ENCODE measurements around the gene BMF. TPM values are rescaled to one million over a fixed set of nuclear protein-coding genes. Genes with fewer than 3 reads are reported as not detected.
"Not testable (repeated sequence)": the region's sequence is repeated elsewhere in the genome, so short reads cannot be mapped to it uniquely, and the experiment has no call there.

BMF gene
- total and polyA plus RNA-seq, 9 donors: 7.5 to 15.3 (median 12.0) TPM

DNA sequence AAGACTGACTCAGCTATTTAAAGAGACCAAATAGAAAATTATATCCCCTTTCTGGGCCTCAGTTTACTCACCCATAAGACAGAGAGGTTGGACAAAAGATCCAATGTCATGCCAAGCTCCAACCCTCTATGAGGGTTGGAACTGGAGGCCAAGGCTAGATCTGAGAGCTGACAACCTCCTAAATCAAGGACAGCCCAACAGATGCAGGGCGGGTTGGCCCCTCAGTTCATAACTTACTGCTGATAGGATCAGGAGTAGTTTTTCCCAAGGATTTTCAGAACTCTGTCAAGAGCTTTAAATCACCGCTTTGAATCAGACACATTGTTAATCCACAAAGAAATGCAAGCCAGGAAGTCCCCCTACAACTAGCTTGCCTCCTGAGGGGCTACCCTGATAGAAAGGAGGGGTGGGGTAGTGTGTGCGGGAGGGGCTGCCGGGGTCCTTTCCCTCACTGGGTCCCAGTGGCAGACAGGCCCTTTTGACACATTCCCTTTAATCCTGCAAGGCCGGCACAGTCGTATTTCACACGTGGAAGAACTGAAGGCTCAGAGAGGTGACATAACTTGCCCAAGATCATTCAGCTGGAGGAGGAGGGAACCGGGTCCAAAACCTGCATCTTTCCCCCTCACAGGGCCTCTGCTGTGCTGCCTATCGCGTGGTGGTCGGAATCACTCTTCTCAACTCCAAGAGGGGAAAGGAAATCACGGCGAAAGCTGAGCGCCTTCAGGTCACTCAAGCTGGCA lies 21.4 kb downstream of the BMF start:
- Histone ChIP-seq H3K9me3 (replicated peaks; ENCODE audit: control insufficient read depth, low read depth, low read length) (no peaks in the 10 kb centered on the region), H3K27me3 (ENCODE audit: control insufficient read depth, insufficient read depth, low read length) (peaks cover 8% of the 10 kb centered on the region), H3K4me3 (ENCODE audit: low read length) (no peak overlapping the region), H3K36me3 (ENCODE audit: control insufficient read depth, insufficient read depth, low read length) (peaks cover 8% of the 10 kb centered on the region), H3K27ac (ENCODE audit: low read length) (no peak overlapping the region), H3K4me1 (ENCODE audit: control insufficient read depth, insufficient read depth, low read length) (peaks cover 60% of the 10 kb centered on the region)
- DNase-seq: peak; percentile 28
- 44% methylated on average over 6 of the region's 14 CpGs for WGBS (ENCODE audit: insufficient coverage)

DNA sequence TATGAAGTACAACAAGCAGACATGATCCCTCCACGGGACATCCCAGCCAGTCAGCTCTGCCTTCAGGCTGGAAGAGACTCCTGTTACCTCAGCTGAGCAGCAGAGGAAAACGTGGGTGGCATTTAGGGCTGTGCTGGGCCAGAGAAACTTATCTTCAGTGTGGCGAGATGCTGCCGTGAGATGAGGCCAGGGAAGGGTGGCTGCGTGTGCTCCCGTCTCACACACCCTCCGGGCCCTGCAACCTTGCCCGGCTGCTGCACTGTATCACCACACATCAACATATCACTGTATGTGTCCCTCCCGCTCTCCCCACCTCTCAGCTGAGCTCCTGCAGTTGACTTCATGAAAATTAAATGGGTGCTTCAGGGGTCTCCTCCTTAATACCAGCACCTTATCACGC lies 23.4 kb downstream of the BMF start:
- WGBS (ENCODE audit: insufficient coverage): 59% methylated on average over 2 of the region's 10 CpGs
- peaks cover 8% of the 10 kb centered on the region for H3K27me3 ChIP-seq (ENCODE audit: control insufficient read depth, insufficient read depth, low read length)
- no peaks in the 10 kb centered on the region for H3K9me3 ChIP-seq (replicated peaks; ENCODE audit: control insufficient read depth, low read depth, low read length)
- DNase-seq: no peak
- H3K4me1 ChIP-seq (ENCODE audit: control insufficient read depth, insufficient read depth, low read length): peaks cover 55% of the 10 kb centered on the region
- H3K36me3 ChIP-seq (ENCODE audit: control insufficient read depth, insufficient read depth, low read length): peaks cover 5% of the 10 kb centered on the region
- no peak overlapping the region for H3K27ac ChIP-seq (ENCODE audit: low read length)
- no peak overlapping the region for H3K4me3 ChIP-seq (ENCODE audit: low read length)

DNA sequence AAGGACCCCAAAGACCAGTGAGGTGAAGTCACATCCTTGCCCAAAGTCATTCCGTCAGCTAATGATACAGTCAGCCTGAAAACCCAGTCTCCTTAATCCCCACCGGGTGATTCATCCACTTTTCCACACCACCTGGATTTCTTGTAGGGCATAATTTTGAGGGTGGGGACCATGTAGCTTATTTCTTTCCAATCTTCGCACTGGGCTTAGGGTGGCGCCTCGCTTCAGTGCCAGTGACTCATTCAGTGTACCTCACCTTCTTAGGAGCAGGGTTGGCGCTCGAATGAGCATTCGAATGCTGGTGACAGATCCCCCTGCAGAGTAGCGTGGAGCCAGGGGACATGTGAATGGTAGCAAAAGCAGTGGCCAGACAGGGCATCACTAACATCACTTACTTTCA lies 24.0 kb downstream of the BMF start:
- peaks cover 8% of the 10 kb centered on the region for H3K27me3 ChIP-seq (ENCODE audit: control insufficient read depth, insufficient read depth, low read length)
- WGBS (ENCODE audit: insufficient coverage): 100% methylated on average over 1 of the region's 9 CpGs
- H3K4me3 ChIP-seq (ENCODE audit: low read length): no peak overlapping the region
- H3K27ac ChIP-seq (ENCODE audit: low read length): no peak overlapping the region
- H3K9me3 ChIP-seq (replicated peaks; ENCODE audit: control insufficient read depth, low read depth, low read length): no peaks in the 10 kb centered on the region
- H3K36me3 ChIP-seq (ENCODE audit: control insufficient read depth, insufficient read depth, low read length): peaks cover under 1% of the 10 kb centered on the region
- H3K4me1 ChIP-seq (ENCODE audit: control insufficient read depth, insufficient read depth, low read length): peaks cover 49% of the 10 kb centered on the region
- no peak for DNase-seq

DNA sequence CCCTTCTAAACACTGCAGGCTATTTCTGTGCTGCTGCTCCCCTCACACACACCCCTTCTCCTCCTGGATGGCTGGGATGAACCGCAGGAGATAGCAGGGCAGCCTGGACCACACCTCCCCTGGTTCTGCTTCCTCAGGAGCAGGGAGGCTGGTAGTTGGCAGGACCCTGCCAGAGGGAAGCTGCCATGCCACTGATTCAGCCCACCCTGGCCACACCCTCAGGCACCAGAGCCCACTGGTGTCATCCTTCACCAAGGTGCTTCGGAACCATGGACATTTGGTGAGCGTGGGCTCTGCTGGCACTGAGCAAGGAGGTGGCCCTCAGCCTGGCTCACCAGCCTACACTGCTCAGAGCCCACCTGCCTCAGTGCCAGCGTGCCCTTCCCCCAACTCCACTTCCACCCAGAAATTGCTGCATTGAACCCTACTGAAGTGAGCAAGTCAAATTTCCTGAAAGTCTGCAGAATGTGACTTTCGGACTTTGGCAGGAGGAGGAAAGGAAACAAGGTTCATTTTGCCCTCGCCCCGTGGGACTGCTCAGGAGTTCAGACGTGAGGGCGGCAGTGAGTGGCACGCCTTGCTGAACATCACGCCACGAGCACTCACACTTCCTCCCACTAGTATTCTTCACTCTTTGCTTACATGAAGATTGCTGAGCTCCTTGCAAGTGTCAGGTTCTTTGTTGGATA lies 26.3 kb downstream of the BMF start:
- Histone ChIP-seq H3K36me3 (ENCODE audit: control insufficient read depth, insufficient read depth, low read length) (no peaks in the 10 kb centered on the region), H3K4me3 (ENCODE audit: low read length) (no peak overlapping the region), H3K4me1 (ENCODE audit: control insufficient read depth, insufficient read depth, low read length) (peaks cover 30% of the 10 kb centered on the region), H3K9me3 (replicated peaks; ENCODE audit: control insufficient read depth, low read depth, low read length) (no peaks in the 10 kb centered on the region), H3K27ac (ENCODE audit: low read length) (peak overlapping the region; percentile 56), H3K27me3 (ENCODE audit: control insufficient read depth, insufficient read depth, low read length) (peaks cover 3% of the 10 kb centered on the region)
- 64% methylated on average over 5 of the region's 12 CpGs for WGBS (ENCODE audit: insufficient coverage)
- DNase-seq: no peak

DNA sequence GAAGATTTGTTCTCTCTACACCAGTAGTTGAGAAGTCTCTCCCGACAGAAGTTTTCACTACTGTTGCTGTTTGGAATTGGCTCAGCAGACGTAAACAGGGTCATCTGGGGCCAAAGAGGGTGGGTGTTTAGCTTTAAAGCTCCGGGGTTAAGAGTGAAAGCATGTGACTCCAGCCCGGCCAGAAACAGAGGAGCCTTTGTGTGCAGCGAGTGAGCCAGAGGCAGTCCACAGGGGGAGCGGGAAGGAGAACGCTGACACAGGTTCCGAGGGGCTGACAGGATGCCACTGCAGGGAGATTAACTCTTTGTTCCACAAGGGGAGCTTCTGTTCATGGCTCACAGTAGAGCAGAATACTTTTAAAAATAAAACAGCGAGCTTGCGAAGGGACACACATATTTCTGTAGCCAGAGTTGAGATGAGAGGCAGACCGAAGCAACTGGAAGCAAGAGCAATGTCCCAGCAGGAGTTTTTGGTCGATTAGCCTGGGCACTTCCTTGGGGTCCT lies 26.9 kb downstream of the BMF start:
- no peaks in the 10 kb centered on the region for H3K36me3 ChIP-seq (ENCODE audit: control insufficient read depth, insufficient read depth, low read length)
- peak overlapping the region; percentile 29 for H3K4me3 ChIP-seq (ENCODE audit: low read length)
- H3K27me3 ChIP-seq (ENCODE audit: control insufficient read depth, insufficient read depth, low read length): peaks cover 3% of the 10 kb centered on the region
- H3K9me3 ChIP-seq (replicated peaks; ENCODE audit: control insufficient read depth, low read depth, low read length): no peaks in the 10 kb centered on the region
- peak overlapping the region; percentile 56 for H3K27ac ChIP-seq (ENCODE audit: low read length)
- peak; percentile 94 for DNase-seq
- WGBS (ENCODE audit: insufficient coverage): 2% methylated on average over 11 of the region's 12 CpGs
- H3K4me1 ChIP-seq (ENCODE audit: control insufficient read depth, insufficient read depth, low read length): peaks cover 24% of the 10 kb centered on the region

DNA sequence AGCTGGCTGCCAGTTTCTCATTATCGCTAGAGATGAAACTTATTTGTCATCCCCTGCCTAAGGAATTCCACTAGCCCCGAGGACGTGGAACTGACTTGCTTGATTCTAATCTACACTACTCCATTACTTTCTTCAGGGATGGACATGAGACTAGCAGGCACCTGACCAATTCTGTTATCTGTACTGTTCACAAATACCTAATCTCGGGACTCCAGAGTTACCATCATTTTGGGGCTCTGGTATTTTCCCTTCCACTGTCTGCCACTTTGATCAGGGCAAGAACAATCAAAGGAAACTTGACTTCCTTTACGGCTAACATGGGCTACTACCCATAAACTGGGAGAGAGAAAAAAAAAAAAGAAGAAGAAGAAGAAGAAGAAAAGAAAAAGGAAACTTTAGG lies 27.8 kb downstream of the BMF start:
- peaks cover 3% of the 10 kb centered on the region for H3K27me3 ChIP-seq (ENCODE audit: control insufficient read depth, insufficient read depth, low read length)
- peak overlapping the region; percentile 56 for H3K27ac ChIP-seq (ENCODE audit: low read length)
- H3K36me3 ChIP-seq (ENCODE audit: control insufficient read depth, insufficient read depth, low read length): no peaks in the 10 kb centered on the region
- no peak overlapping the region for H3K4me3 ChIP-seq (ENCODE audit: low read length)
- WGBS (ENCODE audit: insufficient coverage): 70% methylated on average over 3 of the region's 5 CpGs
- no peak for DNase-seq
- peaks cover 22% of the 10 kb centered on the region for H3K4me1 ChIP-seq (ENCODE audit: control insufficient read depth, insufficient read depth, low read length)
- no peaks in the 10 kb centered on the region for H3K9me3 ChIP-seq (replicated peaks; ENCODE audit: control insufficient read depth, low read depth, low read length)

DNA sequence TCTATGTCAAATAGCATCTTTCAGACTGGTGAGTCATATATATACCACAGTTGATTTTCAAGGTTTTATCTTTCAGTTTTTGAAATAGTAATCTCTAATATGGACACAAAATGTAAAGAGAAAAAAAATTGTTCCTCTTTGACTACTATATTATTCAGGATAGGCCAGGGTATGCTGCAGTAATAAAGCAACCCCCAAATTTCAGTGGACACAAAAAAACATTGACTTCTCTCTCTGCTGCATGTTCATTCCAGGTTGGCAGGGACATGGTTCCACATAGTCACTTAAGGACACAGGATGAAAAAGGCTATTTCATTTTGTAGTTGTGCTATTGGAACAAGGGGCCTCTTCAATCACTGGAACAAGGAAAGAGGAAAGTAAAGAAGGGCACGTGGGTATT lies 28.6 kb downstream of the BMF start:
- H3K36me3 ChIP-seq (ENCODE audit: control insufficient read depth, insufficient read depth, low read length): no peaks in the 10 kb centered on the region
- no peak overlapping the region for H3K27ac ChIP-seq (ENCODE audit: low read length)
- WGBS (ENCODE audit: insufficient coverage): no CpG with 5 or more reads among the region's 1 CpG
- DNase-seq: no peak
- H3K4me1 ChIP-seq (ENCODE audit: control insufficient read depth, insufficient read depth, low read length): peaks cover 22% of the 10 kb centered on the region
- H3K27me3 ChIP-seq (ENCODE audit: control insufficient read depth, insufficient read depth, low read length): peaks cover 3% of the 10 kb centered on the region
- H3K9me3 ChIP-seq (replicated peaks; ENCODE audit: control insufficient read depth, low read depth, low read length): no peaks in the 10 kb centered on the region
- H3K4me3 ChIP-seq (ENCODE audit: low read length): no peak overlapping the region

DNA sequence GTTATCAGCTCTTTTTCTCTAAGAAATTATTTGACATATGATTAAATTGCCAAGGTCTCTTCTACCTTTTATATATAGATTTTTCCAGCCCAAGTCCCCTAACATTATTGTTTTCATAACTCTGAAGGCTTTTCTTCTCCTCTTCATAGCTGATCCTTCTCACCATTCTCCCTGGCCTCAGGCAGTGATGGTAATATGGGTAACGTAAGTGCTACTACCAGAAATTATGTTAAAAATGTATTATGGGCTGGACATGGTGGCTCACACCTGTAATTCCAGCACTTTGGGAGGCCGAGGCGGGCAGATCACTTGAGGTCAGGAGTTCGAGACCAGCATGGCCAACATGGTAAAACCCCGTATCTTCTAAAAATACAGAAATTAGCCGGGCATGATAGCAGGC lies 29.2 kb downstream of the BMF start:
- Histone ChIP-seq H3K27me3 (ENCODE audit: control insufficient read depth, insufficient read depth, low read length) (peaks cover 3% of the 10 kb centered on the region), H3K27ac (ENCODE audit: low read length) (no peak overlapping the region), H3K4me3 (ENCODE audit: low read length) (no peak overlapping the region), H3K9me3 (replicated peaks; ENCODE audit: control insufficient read depth, low read depth, low read length) (no peaks in the 10 kb centered on the region), H3K36me3 (ENCODE audit: control insufficient read depth, insufficient read depth, low read length) (no peaks in the 10 kb centered on the region), H3K4me1 (ENCODE audit: control insufficient read depth, insufficient read depth, low read length) (peaks cover 22% of the 10 kb centered on the region)
- DNase-seq: no peak
- 95% methylated on average over 5 of the region's 6 CpGs for WGBS (ENCODE audit: insufficient coverage)

DNA sequence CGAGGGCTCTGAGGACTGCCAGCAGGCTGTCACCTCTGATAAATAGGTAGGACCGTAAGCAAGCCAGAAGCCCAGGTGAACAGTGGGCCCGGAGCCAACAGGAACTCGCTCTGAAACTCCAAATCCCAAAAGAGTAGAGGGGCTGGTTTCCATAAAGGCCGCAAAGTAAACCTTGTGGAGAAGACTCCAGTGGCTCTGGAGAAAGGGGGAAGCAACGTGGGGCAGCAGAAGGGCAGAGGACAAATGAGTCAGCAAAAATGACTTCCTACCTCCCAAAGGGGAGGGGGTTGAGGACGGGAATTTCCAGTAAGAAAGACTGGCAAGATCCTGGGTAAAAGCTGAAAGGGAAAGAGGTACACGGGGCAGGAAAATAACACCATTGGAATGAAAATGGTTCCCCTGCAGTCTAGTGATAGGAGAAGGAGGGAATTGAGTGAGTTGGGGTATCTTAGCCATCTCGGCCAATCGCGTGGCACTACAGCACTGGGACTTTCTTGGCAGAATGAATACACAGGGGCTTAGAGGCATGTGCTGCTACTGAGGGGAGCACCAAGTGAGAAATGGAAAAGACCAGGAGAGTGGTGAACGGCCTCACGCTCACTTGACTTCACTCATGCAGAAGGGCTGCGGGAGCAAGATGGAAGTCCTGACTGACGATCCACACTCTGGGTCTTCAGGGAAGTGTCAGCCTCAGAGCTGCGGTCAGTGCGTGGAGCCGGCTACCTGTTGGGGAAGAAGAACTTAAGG lies 33.2 kb downstream of the BMF start:
- H3K4me3 ChIP-seq (ENCODE audit: low read length): no peak overlapping the region
- DNase-seq: no peak
- peaks cover 7% of the 10 kb centered on the region for H3K27me3 ChIP-seq (ENCODE audit: control insufficient read depth, insufficient read depth, low read length)
- H3K4me1 ChIP-seq (ENCODE audit: control insufficient read depth, insufficient read depth, low read length): peaks cover 7% of the 10 kb centered on the region
- WGBS (ENCODE audit: insufficient coverage): 73% methylated on average over 13 of the region's 18 CpGs
- H3K9me3 ChIP-seq (replicated peaks; ENCODE audit: control insufficient read depth, low read depth, low read length): no peaks in the 10 kb centered on the region
- H3K36me3 ChIP-seq (ENCODE audit: control insufficient read depth, insufficient read depth, low read length): no peaks in the 10 kb centered on the region
- H3K27ac ChIP-seq (ENCODE audit: low read length): no peak overlapping the region

DNA sequence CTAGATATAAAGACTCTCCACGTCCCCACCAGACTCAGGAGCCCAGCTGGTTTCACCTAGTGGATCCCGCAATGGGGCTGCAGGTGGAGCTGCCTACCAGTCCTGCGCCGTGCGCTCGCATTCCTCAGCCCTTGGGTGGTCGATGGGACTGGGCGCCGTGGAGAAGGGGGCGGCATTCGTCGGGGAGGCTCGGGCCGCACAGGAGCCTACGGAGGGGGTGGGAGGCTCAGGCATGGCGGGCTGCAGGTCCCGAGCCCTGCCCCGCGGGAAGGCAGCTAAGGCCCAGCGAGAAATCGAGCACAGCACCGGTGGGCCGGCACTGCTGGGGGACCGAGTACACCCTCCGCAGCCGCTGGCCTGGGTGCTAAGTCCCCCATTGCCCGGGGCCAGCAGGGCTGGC lies 34.0 kb downstream of the BMF start:
- WGBS (ENCODE audit: insufficient coverage): 96% methylated on average over 24 of the region's 27 CpGs
- peaks cover 14% of the 10 kb centered on the region for H3K4me1 ChIP-seq (ENCODE audit: control insufficient read depth, insufficient read depth, low read length)
- not testable (repeated sequence) for H3K36me3 ChIP-seq (ENCODE audit: control insufficient read depth, insufficient read depth, low read length); DNase-seq; H3K27me3 ChIP-seq (ENCODE audit: control insufficient read depth, insufficient read depth, low read length); H3K4me3 ChIP-seq (ENCODE audit: low read length); H3K27ac ChIP-seq (ENCODE audit: low read length); H3K9me3 ChIP-seq (replicated peaks; ENCODE audit: control insufficient read depth, low read depth, low read length)

Measured in muscle of leg (tissue), 11 donors.